AG10803 (cell line): ENCODE results near the gene ALDOA.

ENCODE experiments used
- DNase-seq: peaks from one replicate; pipeline ENCODE4 v3.0.0; 2010; ENCODE audit warnings: low read depth
- H3K4me3 ChIP-seq: 2 replicates; pipeline ENCODE4 v1.5.1; 2011; ENCODE audit warnings: mild to moderate bottlenecking, low read length, control low read depth
- CTCF ChIP-seq: conservative IDR thresholded peaks from 2 replicates; pipeline ENCODE4 v1.5.1; 2011; ENCODE audit warnings: mild to moderate bottlenecking, low read length, control low read depth, inconsistent platforms

Gene ALDOA

GRCh38 chr16:30085820-30086219 lies 20.3 kb downstream of the ALDOA start:
- no peak overlapping the region for H3K4me3 ChIP-seq
- no peak for TF ChIP-seq CTCF
- no peak for DNase-seq

- no peak overlapping the region for H3K4me3 ChIP-seq
- no peak for TF ChIP-seq CTCF
- no peak for DNase-seq
Observed at GRCh38 chr16:30086291-30087140, 21.0 kb downstream of the ALDOA start.

DNA sequence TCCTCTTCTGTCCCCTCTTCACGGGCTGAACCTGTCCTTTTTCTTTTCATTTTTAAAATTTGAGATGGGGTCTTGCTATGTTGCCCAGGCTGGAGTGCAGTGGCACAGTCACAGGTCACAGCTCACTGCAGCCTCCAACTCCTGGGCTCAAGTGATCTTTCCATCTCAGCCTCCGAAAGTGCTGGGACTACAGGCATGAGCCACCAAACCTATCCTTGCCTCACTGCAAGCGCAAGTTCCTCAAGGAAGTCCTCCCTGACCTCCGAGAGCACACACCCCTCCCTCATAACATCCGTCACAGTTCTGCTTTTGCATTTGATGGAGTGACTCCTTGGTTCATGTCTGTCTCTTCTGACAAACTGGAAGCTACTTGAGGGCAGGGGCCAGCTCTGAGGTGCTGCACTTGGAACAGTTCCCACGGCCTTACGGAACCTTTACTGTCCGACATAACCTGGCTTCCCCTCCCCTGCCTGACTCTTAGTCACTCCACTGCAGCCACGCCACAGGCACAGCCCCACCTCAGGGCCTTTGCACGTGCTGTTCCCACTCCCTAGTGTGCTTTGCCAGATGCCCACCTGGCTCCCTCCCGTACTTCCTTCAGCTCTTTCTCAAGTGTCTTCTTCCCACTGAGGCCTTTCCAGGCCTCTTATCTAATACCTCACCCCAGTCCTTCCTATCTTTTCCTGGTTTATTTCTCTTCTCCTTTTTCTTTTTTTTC lies 21.8 kb downstream of the ALDOA start:
- DNase-seq = no peak

GRCh38 chr16:30088237-30088831 lies 22.8 kb downstream of the ALDOA start:
- no peak for DNase-seq
- TF ChIP-seq CTCF = no peak
- no peak overlapping the region for H3K4me3 ChIP-seq

More for the DNA sequence above, 21.8 kb downstream of the ALDOA start:
- no peak for TF ChIP-seq CTCF
- no peak overlapping the region for H3K4me3 ChIP-seq

GRCh38 chr16:30088832-30089624 lies 23.5 kb downstream of the ALDOA start:
- no peak overlapping the region for H3K4me3 ChIP-seq
- no peak for DNase-seq
- TF ChIP-seq CTCF = no peak

- DNase-seq = no peak
- TF ChIP-seq CTCF = no peak
- H3K4me3 ChIP-seq = no peak overlapping the region
Observed at GRCh38 chr16:30090610-30091331, 25.2 kb downstream of the ALDOA start.
